SK-N-MC (cell line): Measurements from ENCODE around the gene IL10RB.
"Not testable (repeated sequence)": the region's sequence is repeated elsewhere in the genome, so short reads cannot be mapped to it uniquely, and the experiment has no call there.

Experiments
- DNase-seq: peaks from one replicate; pipeline ENCODE4 v3.0.0-alpha.2; 2011; ENCODE audit warnings: low read depth, low spot score
- H3K27ac ChIP-seq: fragments of 200-600 bp; sonication (generic); 2 replicates; pipeline ENCODE4 v1.5.1; 2016; ENCODE audit warnings: mixed run types
- H3K36me3 ChIP-seq: fragments of 200-600 bp; sonication (generic); 2 replicates; pipeline ENCODE4 v1.6.1; 2017; ENCODE audit warnings: antibody characterized with exemption, low read length, mixed read lengths; ENCODE audit not compliant: insufficient read depth
- H3K4me3 ChIP-seq: fragments of 200-600 bp; sonication (generic); 2 replicates; pipeline ENCODE4 v1.5.1; 2016
- H3K9ac ChIP-seq: fragments of 200-600 bp; sonication (generic); 2 replicates; pipeline ENCODE4 v1.8.0; 2017; ENCODE audit warnings: mixed run types, mixed read lengths; ENCODE audit not compliant: insufficient read length
- H3K9me3 ChIP-seq: fragments of 200-600 bp; sonication (generic); 2 replicates; pipeline ENCODE4 v1.6.1; 2017; ENCODE audit warnings: low read depth, mild to moderate bottlenecking, antibody characterized with exemption, low read length, moderate library complexity, mixed read lengths
- EZH2 ChIP-seq: fragments of 200-600 bp; sonication (generic); IDR thresholded peaks from one replicate; pipeline ENCODE4 v1.6.1; 2017; ENCODE audit warnings: antibody characterized with exemption
- FOXP2 ChIP-seq: optimal IDR thresholded peaks from 2 replicates; pipeline ENCODE3; 2011; ENCODE audit warnings: mild to moderate bottlenecking, moderate library complexity; ENCODE audit not compliant: insufficient read depth; ENCODE audit errors: extremely low read length, control extremely low read depth
- POLR2AphosphoS5 ChIP-seq: IDR thresholded peaks from 2 replicates; pipeline ENCODE4 v1.6.1; 2012; ENCODE audit warnings: mild to moderate bottlenecking, low read depth, low read length, borderline replicate concordance

IL10RB gene

GRCh38 chr21:33246963-33247362 lies 19.2 kb upstream of the IL10RB start:
- Histone ChIP-seq H3K9me3 (no peaks in the 10 kb centered on the region), H3K27ac (no peak overlapping the region), H3K36me3 (peaks cover 35% of the 10 kb centered on the region), H3K4me3 (no peak overlapping the region), H3K9ac (no peak overlapping the region)
- no peak for DNase-seq
- TF ChIP-seq EZH2, result no peak
- no peak for TF ChIP-seq FOXP2

- H3K9me3 ChIP-seq, result no peaks in the 10 kb centered on the region
- no peak overlapping the region for H3K9ac ChIP-seq
- H3K27ac ChIP-seq, result no peak overlapping the region
- TF ChIP-seq EZH2 (no peak), FOXP2 (no peak), POLR2AphosphoS5 (no peak)
- peaks cover 39% of the 10 kb centered on the region for H3K36me3 ChIP-seq
- H3K4me3 ChIP-seq, result no peak overlapping the region
- no peak for DNase-seq
These were observed 18.6 kb upstream of the IL10RB start for GRCh38 chr21:33247599-33247998.

GRCh38 chr21:33249331-33250002 lies 16.7 kb upstream of the IL10RB start:
- Histone ChIP-seq H3K27ac (no peak overlapping the region), H3K9me3 (no peaks in the 10 kb centered on the region), H3K9ac (no peak overlapping the region), H3K4me3 (no peak overlapping the region), H3K36me3 (peaks cover 45% of the 10 kb centered on the region)
- TF ChIP-seq FOXP2 (no peak), POLR2AphosphoS5 (no peak), EZH2 (no peak)
- DNase-seq, result no peak

- H3K36me3 ChIP-seq, result peaks cover 34% of the 10 kb centered on the region
- DNase-seq, result no peak
These were observed 15.0 kb upstream of the IL10RB start for GRCh38 chr21:33251119-33251518.

GRCh38 chr21:33253382-33253781 lies 12.8 kb upstream of the IL10RB start:
- H3K36me3 ChIP-seq, result peaks cover 26% of the 10 kb centered on the region
- not testable (repeated sequence) for H3K27ac ChIP-seq, DNase-seq, H3K9me3 ChIP-seq, H3K9ac ChIP-seq, H3K4me3 ChIP-seq

More at GRCh38 chr21:33251119-33251518, 15.0 kb upstream of the IL10RB start:
- Histone ChIP-seq H3K9ac (no peak overlapping the region), H3K9me3 (no peaks in the 10 kb centered on the region), H3K4me3 (no peak overlapping the region), H3K27ac (no peak overlapping the region)
- TF ChIP-seq FOXP2 (no peak), EZH2 (no peak), POLR2AphosphoS5 (no peak)

GRCh38 chr21:33254766-33255165 lies 11.4 kb upstream of the IL10RB start:
- H3K36me3 ChIP-seq, result peaks cover 16% of the 10 kb centered on the region
- H3K4me3 ChIP-seq, result no peak overlapping the region
- no peak overlapping the region for H3K27ac ChIP-seq
- H3K9ac ChIP-seq, result no peak overlapping the region
- DNase-seq, result no peak
- no peaks in the 10 kb centered on the region for H3K9me3 ChIP-seq
- no peak for TF ChIP-seq FOXP2
- TF ChIP-seq POLR2AphosphoS5, result no peak
- no peak for TF ChIP-seq EZH2

GRCh38 chr21:33255404-33255803 lies 10.8 kb upstream of the IL10RB start:
- no peak for DNase-seq
- Histone ChIP-seq H3K27ac (no peak overlapping the region), H3K9me3 (no peaks in the 10 kb centered on the region), H3K9ac (no peak overlapping the region), H3K36me3 (peaks cover 16% of the 10 kb centered on the region), H3K4me3 (no peak overlapping the region)
- no peak for TF ChIP-seq POLR2AphosphoS5
- TF ChIP-seq FOXP2, result no peak

GRCh38 chr21:33256019-33256418 lies 10.1 kb upstream of the IL10RB start:
- H3K9ac ChIP-seq, result no peak overlapping the region
- peaks cover 16% of the 10 kb centered on the region for H3K36me3 ChIP-seq
- H3K27ac ChIP-seq, result no peak overlapping the region
- no peak overlapping the region for H3K4me3 ChIP-seq
- TF ChIP-seq POLR2AphosphoS5 (no peak), EZH2 (no peak), FOXP2 (no peak)
- DNase-seq, result no peak
- no peaks in the 10 kb centered on the region for H3K9me3 ChIP-seq

- no peak overlapping the region for H3K9ac ChIP-seq
- no peak overlapping the region for H3K4me3 ChIP-seq
- no peak overlapping the region for H3K27ac ChIP-seq
- H3K9me3 ChIP-seq, result no peaks in the 10 kb centered on the region
- no peak for TF ChIP-seq FOXP2
- no peak for TF ChIP-seq POLR2AphosphoS5
- no peak for TF ChIP-seq EZH2
- DNase-seq, result no peak
- peaks cover 13% of the 10 kb centered on the region for H3K36me3 ChIP-seq
These were observed 8.9 kb upstream of the IL10RB start for GRCh38 chr21:33257094-33257803.
